K562 (cell line): ENCODE data around the gene RNASET2. TPM values are rescaled to one million over a fixed set of nuclear protein-coding genes. Genes with fewer than 3 reads are reported as not detected.

Experiments
- ARNT ChIP-seq, 2 experiments: fragments of 450-650 bp; IDR thresholded peaks; 2 replicates each; pipeline ENCODE4 v1.6.1; 2016; ENCODE audit warnings: mild to moderate bottlenecking in 1 of 2
- CREBBP ChIP-seq: IDR thresholded peaks from one replicate; pipeline ENCODE4 v1.6.1; 2012; ENCODE audit warnings: low read depth, mild to moderate bottlenecking, control low read depth, inconsistent platforms, low read length
- EHMT2 ChIP-seq: fragments of 450-650 bp; IDR thresholded peaks from 2 replicates; pipeline ENCODE4 v1.6.1; 2018; ENCODE audit warnings: antibody characterized with exemption
- ILK ChIP-seq: fragments of 450-650 bp; IDR thresholded peaks from 2 replicates; pipeline ENCODE4 v1.6.1; 2016; ENCODE audit warnings: missing genetic modification characterization, low read depth, mild to moderate bottlenecking, missing compliant biosample characterization, moderate library complexity, borderline replicate concordance
- L3MBTL2 ChIP-seq: fragments of 450-650 bp; IDR thresholded peaks from 2 replicates; pipeline ENCODE4 v1.6.1; 2016; ENCODE audit warnings: mild to moderate bottlenecking, moderate library complexity
- NCOA1 ChIP-seq: fragments of 450-650 bp; IDR thresholded peaks from 2 replicates; pipeline ENCODE4 v1.6.1; 2016; ENCODE audit warnings: low read depth
- SAFB ChIP-seq: fragments of 200-400 bp; formaldehyde crosslinking; IDR thresholded peaks from 2 replicates; pipeline ENCODE4 v1.6.1; 2017; ENCODE audit warnings: low read depth, low read length, borderline replicate concordance
- TCF3 ChIP-seq: sonication (generic); formaldehyde crosslinking; IDR thresholded peaks from 2 replicates; pipeline ENCODE4 v1.4.0; 2020; ENCODE audit warnings: mild to moderate bottlenecking, missing genetic modification reagents
- TCF7 ChIP-seq: sonication (generic); IDR thresholded peaks from 2 replicates; pipeline ENCODE4 v1.6.1; 2016; ENCODE audit warnings: antibody characterized with exemption, borderline replicate concordance
- TEAD1 ChIP-seq, 2 experiments: fragments of 450-650 bp in 1 of 2; sonication (generic) in 1 of 2; formaldehyde crosslinking; IDR thresholded peaks; 2 replicates each; pipeline versions ENCODE4 v1.4.0 to v1.8.0; 2020 to 2022; ENCODE audit warnings: mild to moderate bottlenecking in 2 of 2, missing genetic modification reagents in 1 of 2
- ZC3H8 ChIP-seq: fragments of 450-650 bp; IDR thresholded peaks from 2 replicates; pipeline ENCODE4 v1.6.1; 2017
- polyA plus RNA-seq, 8 experiments: library from polyadenylated mRNA; depleted of rRNA in 4 of 8; stranded (reverse) in 5 of 8; unstranded in 3 of 8; fragments of >200 nt; fragmentation: Nextera tagmentation in 2 of 8; fragmentation: Illumina TruSeq in 1 of 8; extraction: Ambion mirVana in 2 of 8; extraction: Trizol in 1 of 8; gene quantifications; 2 replicates each; pipeline versions ENCODE4 v1.2.1 to v1.2.3, GENCODE V29; 2011 to 2014; ENCODE audit warnings: inconsistent platforms in 1 of 8, missing spikeins in 1 of 8
- total RNA-seq, 7 experiments: library from RNA; depleted of rRNA in 6 of 7; stranded (reverse); fragments of >200 nt in 6 of 7; fragmentation: Illumina TruSeq in 2 of 7; extraction: Trizol in 2 of 7; gene quantifications; 2 replicates each; pipeline versions ENCODE4 v1.2.1 to v1.2.3, GENCODE V29; 2011 to 2021; ENCODE audit warnings: low replicate concordance in 1 of 7
- TF ChIP-seq, protein P1 (sequence below): fragments of 200-800 bp; sonication (Bioruptor generic); IDR thresholded peaks from 2 replicates; pipeline ENCODE4 v1.6.1; 2016; ENCODE audit warnings: missing genetic modification characterization, missing compliant biosample characterization
- TF ChIP-seq, protein P2 (sequence below): sonication (generic); formaldehyde crosslinking; IDR thresholded peaks from 2 replicates; pipeline ENCODE4 v1.8.0; 2022; ENCODE audit warnings: mild to moderate bottlenecking, missing genetic modification reagents
- TF ChIP-seq, protein P3 (sequence below): sonication (generic); formaldehyde crosslinking; IDR thresholded peaks from 2 replicates; pipeline ENCODE4 v1.8.1; 2023; ENCODE audit warnings: mild to moderate bottlenecking, missing genetic modification reagents
- TF ChIP-seq, protein P4 (sequence below): IDR thresholded peaks from 2 replicates; pipeline ENCODE4 v1.6.1; 2014; ENCODE audit warnings: antibody characterized with exemption

The RNASET2 gene
- total and polyA plus RNA-seq, 9 of the 15 experiments (the other 6 are each of a cell fraction or from before 2014, with no cell fraction given) = 7.4 to 141 (median 91.3) TPM

DNA sequence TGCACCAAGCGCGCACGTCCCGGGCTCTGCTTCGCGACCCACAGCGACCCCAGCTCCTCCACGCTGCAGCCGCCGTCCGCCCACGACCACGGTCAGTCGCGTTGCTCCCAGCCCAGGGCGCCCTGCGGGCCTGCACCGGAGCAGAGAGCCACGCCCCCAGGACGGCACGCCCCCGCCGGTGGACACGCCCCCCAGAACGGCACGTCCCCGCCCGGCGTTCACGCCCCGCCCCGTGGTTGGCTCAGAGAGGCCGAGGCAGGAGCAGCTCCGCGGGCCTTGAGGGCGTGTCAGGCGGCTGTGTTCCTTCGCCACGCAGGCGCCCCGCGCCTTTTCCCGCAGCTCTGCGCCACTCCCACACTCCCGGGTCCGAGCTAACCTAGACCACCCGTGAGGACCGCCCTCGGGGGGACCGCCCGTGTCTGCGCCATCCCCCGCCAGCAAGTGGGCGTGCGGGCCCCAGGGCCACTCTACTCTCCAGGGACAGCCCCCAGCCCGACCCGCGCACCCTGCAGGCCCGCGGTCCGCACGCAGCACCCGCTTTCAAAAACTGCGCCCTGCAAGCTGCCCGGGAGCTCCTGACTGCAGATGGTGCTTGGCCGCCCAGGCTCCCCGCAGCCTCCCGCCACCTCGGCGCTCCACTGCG is at the start of gene RNASET2 (continued):
- TF ChIP-seq, protein P1, sequence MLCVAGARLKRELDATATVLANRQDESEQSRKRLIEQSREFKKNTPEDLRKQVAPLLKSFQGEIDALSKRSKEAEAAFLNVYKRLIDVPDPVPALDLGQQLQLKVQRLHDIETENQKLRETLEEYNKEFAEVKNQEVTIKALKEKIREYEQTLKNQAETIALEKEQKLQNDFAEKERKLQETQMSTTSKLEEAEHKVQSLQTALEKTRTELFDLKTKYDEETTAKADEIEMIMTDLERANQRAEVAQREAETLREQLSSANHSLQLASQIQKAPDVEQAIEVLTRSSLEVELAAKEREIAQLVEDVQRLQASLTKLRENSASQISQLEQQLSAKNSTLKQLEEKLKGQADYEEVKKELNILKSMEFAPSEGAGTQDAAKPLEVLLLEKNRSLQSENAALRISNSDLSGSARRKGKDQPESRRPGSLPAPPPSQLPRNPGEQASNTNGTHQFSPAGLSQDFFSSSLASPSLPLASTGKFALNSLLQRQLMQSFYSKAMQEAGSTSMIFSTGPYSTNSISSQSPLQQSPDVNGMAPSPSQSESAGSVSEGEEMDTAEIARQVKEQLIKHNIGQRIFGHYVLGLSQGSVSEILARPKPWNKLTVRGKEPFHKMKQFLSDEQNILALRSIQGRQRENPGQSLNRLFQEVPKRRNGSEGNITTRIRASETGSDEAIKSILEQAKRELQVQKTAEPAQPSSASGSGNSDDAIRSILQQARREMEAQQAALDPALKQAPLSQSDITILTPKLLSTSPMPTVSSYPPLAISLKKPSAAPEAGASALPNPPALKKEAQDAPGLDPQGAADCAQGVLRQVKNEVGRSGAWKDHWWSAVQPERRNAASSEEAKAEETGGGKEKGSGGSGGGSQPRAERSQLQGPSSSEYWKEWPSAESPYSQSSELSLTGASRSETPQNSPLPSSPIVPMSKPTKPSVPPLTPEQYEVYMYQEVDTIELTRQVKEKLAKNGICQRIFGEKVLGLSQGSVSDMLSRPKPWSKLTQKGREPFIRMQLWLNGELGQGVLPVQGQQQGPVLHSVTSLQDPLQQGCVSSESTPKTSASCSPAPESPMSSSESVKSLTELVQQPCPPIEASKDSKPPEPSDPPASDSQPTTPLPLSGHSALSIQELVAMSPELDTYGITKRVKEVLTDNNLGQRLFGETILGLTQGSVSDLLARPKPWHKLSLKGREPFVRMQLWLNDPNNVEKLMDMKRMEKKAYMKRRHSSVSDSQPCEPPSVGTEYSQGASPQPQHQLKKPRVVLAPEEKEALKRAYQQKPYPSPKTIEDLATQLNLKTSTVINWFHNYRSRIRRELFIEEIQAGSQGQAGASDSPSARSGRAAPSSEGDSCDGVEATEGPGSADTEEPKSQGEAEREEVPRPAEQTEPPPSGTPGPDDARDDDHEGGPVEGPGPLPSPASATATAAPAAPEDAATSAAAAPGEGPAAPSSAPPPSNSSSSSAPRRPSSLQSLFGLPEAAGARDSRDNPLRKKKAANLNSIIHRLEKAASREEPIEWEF (CRISPR knock-in tag) = no peak
- TF ChIP-seq ARNT (IDR thresholded peaks at IDR 0.05) (no peak), EHMT2 (no peak), TEAD1 (CRISPR knock-in tag; IDR thresholded peaks at IDR 0.05) (0 out of 4 replicates have a peak, but pooled peaks of 1 of the 2 experiments have one; percentile 67), TCF7 (0 out of 2 replicates have a peak, but pooled peaks have one; percentile 40), NCOA1 (no peak), CREBBP (no peak), TCF3 (no peak; the same call in 1 of the 2 replicates), SAFB (peak; percentile 65), L3MBTL2 (peak; percentile 78), ZC3H8 (no peak), ILK (tag) (no peak)
- TF ChIP-seq, protein P2, sequence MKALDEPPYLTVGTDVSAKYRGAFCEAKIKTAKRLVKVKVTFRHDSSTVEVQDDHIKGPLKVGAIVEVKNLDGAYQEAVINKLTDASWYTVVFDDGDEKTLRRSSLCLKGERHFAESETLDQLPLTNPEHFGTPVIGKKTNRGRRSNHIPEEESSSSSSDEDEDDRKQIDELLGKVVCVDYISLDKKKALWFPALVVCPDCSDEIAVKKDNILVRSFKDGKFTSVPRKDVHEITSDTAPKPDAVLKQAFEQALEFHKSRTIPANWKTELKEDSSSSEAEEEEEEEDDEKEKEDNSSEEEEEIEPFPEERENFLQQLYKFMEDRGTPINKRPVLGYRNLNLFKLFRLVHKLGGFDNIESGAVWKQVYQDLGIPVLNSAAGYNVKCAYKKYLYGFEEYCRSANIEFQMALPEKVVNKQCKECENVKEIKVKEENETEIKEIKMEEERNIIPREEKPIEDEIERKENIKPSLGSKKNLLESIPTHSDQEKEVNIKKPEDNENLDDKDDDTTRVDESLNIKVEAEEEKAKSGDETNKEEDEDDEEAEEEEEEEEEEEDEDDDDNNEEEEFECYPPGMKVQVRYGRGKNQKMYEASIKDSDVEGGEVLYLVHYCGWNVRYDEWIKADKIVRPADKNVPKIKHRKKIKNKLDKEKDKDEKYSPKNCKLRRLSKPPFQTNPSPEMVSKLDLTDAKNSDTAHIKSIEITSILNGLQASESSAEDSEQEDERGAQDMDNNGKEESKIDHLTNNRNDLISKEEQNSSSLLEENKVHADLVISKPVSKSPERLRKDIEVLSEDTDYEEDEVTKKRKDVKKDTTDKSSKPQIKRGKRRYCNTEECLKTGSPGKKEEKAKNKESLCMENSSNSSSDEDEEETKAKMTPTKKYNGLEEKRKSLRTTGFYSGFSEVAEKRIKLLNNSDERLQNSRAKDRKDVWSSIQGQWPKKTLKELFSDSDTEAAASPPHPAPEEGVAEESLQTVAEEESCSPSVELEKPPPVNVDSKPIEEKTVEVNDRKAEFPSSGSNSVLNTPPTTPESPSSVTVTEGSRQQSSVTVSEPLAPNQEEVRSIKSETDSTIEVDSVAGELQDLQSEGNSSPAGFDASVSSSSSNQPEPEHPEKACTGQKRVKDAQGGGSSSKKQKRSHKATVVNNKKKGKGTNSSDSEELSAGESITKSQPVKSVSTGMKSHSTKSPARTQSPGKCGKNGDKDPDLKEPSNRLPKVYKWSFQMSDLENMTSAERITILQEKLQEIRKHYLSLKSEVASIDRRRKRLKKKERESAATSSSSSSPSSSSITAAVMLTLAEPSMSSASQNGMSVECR (CRISPR knock-in tag) = peak; percentile 98
- TF ChIP-seq, protein P3, sequence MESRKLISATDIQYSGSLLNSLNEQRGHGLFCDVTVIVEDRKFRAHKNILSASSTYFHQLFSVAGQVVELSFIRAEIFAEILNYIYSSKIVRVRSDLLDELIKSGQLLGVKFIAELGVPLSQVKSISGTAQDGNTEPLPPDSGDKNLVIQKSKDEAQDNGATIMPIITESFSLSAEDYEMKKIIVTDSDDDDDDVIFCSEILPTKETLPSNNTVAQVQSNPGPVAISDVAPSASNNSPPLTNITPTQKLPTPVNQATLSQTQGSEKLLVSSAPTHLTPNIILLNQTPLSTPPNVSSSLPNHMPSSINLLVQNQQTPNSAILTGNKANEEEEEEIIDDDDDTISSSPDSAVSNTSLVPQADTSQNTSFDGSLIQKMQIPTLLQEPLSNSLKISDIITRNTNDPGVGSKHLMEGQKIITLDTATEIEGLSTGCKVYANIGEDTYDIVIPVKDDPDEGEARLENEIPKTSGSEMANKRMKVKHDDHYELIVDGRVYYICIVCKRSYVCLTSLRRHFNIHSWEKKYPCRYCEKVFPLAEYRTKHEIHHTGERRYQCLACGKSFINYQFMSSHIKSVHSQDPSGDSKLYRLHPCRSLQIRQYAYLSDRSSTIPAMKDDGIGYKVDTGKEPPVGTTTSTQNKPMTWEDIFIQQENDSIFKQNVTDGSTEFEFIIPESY (CRISPR knock-in tag) = peak; percentile 14; the same call in 1 of the 2 replicates
- TF ChIP-seq, protein P4, sequence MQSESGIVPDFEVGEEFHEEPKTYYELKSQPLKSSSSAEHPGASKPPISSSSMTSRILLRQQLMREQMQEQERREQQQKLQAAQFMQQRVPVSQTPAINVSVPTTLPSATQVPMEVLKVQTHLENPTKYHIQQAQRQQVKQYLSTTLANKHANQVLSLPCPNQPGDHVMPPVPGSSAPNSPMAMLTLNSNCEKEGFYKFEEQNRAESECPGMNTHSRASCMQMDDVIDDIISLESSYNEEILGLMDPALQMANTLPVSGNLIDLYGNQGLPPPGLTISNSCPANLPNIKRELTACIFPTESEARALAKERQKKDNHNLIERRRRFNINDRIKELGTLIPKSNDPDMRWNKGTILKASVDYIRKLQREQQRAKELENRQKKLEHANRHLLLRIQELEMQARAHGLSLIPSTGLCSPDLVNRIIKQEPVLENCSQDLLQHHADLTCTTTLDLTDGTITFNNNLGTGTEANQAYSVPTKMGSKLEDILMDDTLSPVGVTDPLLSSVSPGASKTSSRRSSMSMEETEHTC = no peak
